ENCODE measurements around the gene TTC17. TPM values are rescaled to one million over a fixed set of nuclear protein-coding genes. Genes with fewer than 3 reads are reported as not detected.

The TTC17 gene
- total and polyA plus RNA-seq, 9 donors: 47.0 to 119 (median 83.0) TPM

DNA sequence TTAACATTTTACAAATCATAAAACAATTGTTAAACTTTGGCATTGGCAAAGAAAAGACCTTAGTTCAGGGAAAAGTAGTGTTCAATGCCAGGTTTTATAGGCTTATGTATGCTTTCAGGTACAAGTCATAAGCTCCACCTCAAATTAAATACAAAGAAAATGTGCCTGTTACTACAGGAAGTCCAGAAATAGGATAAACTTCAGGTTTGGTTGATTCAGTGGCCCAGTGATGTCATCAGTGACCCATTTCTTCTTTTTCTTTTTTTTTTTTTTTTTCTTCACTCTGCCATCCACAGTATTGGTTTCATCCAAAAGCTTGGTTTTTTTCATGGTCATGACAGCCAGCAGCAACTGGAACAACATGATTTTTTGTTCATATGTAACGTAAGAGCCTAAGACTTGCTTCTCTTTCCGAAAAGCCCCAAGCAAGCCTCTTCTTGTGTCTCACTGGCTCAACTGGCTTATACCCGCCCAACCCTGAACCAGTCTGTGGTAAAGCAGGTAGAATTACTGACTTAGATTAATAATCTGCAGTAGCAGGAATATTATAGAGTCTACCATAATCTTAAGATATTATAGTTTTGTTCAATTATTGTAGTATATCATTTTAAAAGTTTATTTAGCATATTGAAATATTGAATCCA, 46.2 kb downstream of the TTC17 start:
- WGBS, 3 donors: 97 to 99% (median 97%) methylated on average over 3 of the region's 3 CpGs

DNA sequence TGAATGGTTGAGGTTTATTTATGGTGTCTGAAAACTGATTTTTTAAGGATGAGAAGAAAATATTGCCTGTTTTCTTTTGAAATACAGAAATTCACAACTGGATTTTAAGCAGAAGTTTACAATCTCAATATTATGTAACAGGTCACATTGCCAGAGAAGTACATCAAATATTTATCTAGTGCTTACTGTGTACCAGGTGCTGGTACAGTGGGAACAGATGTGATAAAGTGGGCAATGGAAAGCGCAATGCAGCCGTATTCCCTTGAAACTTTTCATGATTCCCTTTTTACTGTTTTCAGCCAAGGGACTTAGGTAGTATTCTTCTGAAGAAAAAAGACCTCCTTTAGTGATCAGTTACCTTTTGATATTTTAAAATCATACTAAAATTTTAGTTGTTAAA, 49.6 kb downstream of the TTC17 start:
- intact Hi-C loops (cut with DNase I): no loop called here
- Histone ChIP-seq H3K4me3 (no peak overlapping the region), H3K9me3 (no peaks in the 10 kb centered on the region), H3K27ac (no peak overlapping the region), H3K36me3 (no peaks in the 10 kb centered on the region), H3K4me1 (ENCODE audit: insufficient read depth) (no peaks in the 10 kb centered on the region), H3K27me3 (no peaks in the 10 kb centered on the region)
- DNase-seq: no peak
- 98 to 99% (median 99%) methylated on average over 2 of the region's 2 CpGs for WGBS, 3 donors
- TF ChIP-seq, protein P1, sequence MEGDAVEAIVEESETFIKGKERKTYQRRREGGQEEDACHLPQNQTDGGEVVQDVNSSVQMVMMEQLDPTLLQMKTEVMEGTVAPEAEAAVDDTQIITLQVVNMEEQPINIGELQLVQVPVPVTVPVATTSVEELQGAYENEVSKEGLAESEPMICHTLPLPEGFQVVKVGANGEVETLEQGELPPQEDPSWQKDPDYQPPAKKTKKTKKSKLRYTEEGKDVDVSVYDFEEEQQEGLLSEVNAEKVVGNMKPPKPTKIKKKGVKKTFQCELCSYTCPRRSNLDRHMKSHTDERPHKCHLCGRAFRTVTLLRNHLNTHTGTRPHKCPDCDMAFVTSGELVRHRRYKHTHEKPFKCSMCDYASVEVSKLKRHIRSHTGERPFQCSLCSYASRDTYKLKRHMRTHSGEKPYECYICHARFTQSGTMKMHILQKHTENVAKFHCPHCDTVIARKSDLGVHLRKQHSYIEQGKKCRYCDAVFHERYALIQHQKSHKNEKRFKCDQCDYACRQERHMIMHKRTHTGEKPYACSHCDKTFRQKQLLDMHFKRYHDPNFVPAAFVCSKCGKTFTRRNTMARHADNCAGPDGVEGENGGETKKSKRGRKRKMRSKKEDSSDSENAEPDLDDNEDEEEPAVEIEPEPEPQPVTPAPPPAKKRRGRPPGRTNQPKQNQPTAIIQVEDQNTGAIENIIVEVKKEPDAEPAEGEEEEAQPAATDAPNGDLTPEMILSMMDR (IDR thresholded peaks at IDR 0.05): no peak
- TF ChIP-seq POLR2A (IDR thresholded peaks at IDR 0.05) (no peak), EP300 (IDR thresholded peaks at IDR 0.05) (no peak)

More for the DNA sequence above, 46.2 kb downstream of the TTC17 start:
- TF ChIP-seq, protein P1 (IDR thresholded peaks at IDR 0.05): no peak
- TF ChIP-seq POLR2A (IDR thresholded peaks at IDR 0.05) (no peak), EP300 (IDR thresholded peaks at IDR 0.05) (no peak)
- intact Hi-C loops (cut with DNase I): no loop called here
- Histone ChIP-seq H3K4me1 (ENCODE audit: insufficient read depth) (no peaks in the 10 kb centered on the region), H3K36me3 (no peaks in the 10 kb centered on the region), H3K9me3 (no peaks in the 10 kb centered on the region), H3K27me3 (no peaks in the 10 kb centered on the region), H3K4me3 (no peak overlapping the region), H3K27ac (no peak overlapping the region)
- no peak for DNase-seq

DNA sequence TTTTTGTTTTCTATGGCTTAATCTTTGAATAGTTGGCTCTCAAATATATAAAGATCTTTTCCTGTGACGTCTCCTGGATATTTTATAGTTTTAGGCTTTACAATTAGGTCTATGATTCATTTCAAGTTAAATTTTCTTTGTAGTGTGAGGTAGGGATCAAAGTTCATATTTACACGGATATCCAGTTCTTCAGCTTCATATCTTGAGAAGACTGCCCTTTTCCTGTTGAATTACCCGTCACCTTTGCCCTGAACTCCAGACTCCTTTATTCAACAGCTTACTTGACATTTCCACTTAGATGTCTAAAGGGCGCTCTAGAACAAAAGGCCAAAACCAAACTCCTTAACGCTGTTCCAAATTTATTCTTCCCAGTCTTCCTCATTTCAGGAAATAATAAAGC, 51.7 kb downstream of the TTC17 start:
- Histone ChIP-seq H3K9me3 (no peaks in the 10 kb centered on the region), H3K4me3 (no peak overlapping the region), H3K36me3 (no peaks in the 10 kb centered on the region), H3K4me1 (ENCODE audit: insufficient read depth) (no peaks in the 10 kb centered on the region), H3K27me3 (no peaks in the 10 kb centered on the region), H3K27ac (no peak overlapping the region)
- intact Hi-C loops (cut with DNase I): no loop called here
- no peak for DNase-seq
- TF ChIP-seq EP300 (IDR thresholded peaks at IDR 0.05) (no peak), POLR2A (IDR thresholded peaks at IDR 0.05) (no peak)
- TF ChIP-seq, protein P1 (IDR thresholded peaks at IDR 0.05): no peak
- WGBS, 3 donors: 76 to 83% (median 81%) methylated on average over 5 of the region's 5 CpGs

DNA sequence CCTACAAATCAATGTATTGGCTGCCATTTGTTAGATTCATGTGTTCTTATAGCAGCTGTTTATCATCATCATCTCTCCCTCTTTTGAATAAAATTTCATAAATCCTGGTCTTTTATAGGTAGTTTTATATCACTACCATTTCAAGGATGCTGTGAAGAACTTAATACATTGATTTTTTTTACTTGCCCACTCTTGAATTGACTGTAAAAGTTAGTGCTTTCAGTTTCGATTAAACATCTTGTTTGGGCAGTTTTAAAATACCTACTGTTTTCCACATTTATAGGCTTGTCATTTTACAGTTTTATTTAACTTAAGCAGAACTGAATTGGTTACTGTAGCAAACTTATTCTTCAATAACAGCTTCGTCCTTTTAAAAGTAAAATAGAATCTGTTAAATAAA, 59.5 kb downstream of the TTC17 start:
- 80 to 91% (median 84%) methylated on average over 2 of the region's 2 CpGs for WGBS, 3 donors
- no peak overlapping the region for H3K4me3 ChIP-seq
- H3K9me3 ChIP-seq: no peaks in the 10 kb centered on the region
- TF ChIP-seq, protein P1 (IDR thresholded peaks at IDR 0.05): no peak
- TF ChIP-seq POLR2A (IDR thresholded peaks at IDR 0.05): no peak
- H3K36me3 ChIP-seq: no peaks in the 10 kb centered on the region
- intact Hi-C loops (cut with DNase I): no loop called here
- no peaks in the 10 kb centered on the region for H3K27me3 ChIP-seq
- no peak overlapping the region for H3K27ac ChIP-seq
- DNase-seq: no peak
- H3K4me1 ChIP-seq (ENCODE audit: insufficient read depth): no peaks in the 10 kb centered on the region

Measured in ovary (tissue), 9 donors.